HG02610 (cell line): Measurements from ENCODE around the gene STIM2.
"Not testable (repeated sequence)": the region's sequence is repeated elsewhere in the genome, so short reads cannot be mapped to it uniquely, and the experiment has no call there.

Source experiments
- ATAC-seq: cut with Tn5 transposase; IDR thresholded peaks from one replicate; pipeline ENCODE4 v1.9.1; 2021; ENCODE audit warnings: mild to moderate bottlenecking, moderate library complexity; ENCODE audit not compliant: unreplicated experiment

The STIM2 gene

GRCh38 chr4:27022963-27023362 is 162.3 kb downstream of the STIM2 start:
- no peak for ATAC-seq

GRCh38 chr4:27023366-27023765 is 162.7 kb downstream of the STIM2 start:
- no peak for ATAC-seq

- no peak for ATAC-seq
These were observed 164.2 kb downstream of the STIM2 start for GRCh38 chr4:27024805-27025204.

GRCh38 chr4:27027428-27027827 is 166.8 kb downstream of the STIM2 start:
- ATAC-seq = no peak

GRCh38 chr4:27035127-27035526 is 174.5 kb downstream of the STIM2 start:
- ATAC-seq = not testable (repeated sequence)

GRCh38 chr4:27040356-27040755 is 179.7 kb downstream of the STIM2 start:
- ATAC-seq = no peak

GRCh38 chr4:27042411-27042810 is 181.8 kb downstream of the STIM2 start:
- ATAC-seq = no peak

GRCh38 chr4:27043200-27043599 is 182.6 kb downstream of the STIM2 start:
- no peak for ATAC-seq

GRCh38 chr4:27046851-27047250 is 186.2 kb downstream of the STIM2 start:
- no peak for ATAC-seq

GRCh38 chr4:27048429-27049238 is 188.0 kb downstream of the STIM2 start:
- ATAC-seq = no peak

- no peak for ATAC-seq
These were observed 188.7 kb downstream of the STIM2 start for GRCh38 chr4:27049239-27049829.

GRCh38 chr4:27050731-27051130 is 190.1 kb downstream of the STIM2 start:
- ATAC-seq = no peak

GRCh38 chr4:27055221-27055760 is 194.7 kb downstream of the STIM2 start:
- no peak for ATAC-seq

GRCh38 chr4:27056281-27056680 is 195.6 kb downstream of the STIM2 start:
- no peak for ATAC-seq

- ATAC-seq = no peak
These were observed 196.4 kb downstream of the STIM2 start for GRCh38 chr4:27057053-27057452.

- no peak for ATAC-seq
These were observed 197.0 kb downstream of the STIM2 start for GRCh38 chr4:27057662-27058061.

- no peak for ATAC-seq
These were observed 198.3 kb downstream of the STIM2 start for GRCh38 chr4:27058819-27059406.

GRCh38 chr4:27059446-27059845 is 198.8 kb downstream of the STIM2 start:
- ATAC-seq = no peak

GRCh38 chr4:27062256-27062655 is 201.6 kb downstream of the STIM2 start:
- no peak for ATAC-seq

GRCh38 chr4:27066591-27066990 is 205.9 kb downstream of the STIM2 start:
- no peak for ATAC-seq

GRCh38 chr4:27068151-27068867 is 207.7 kb downstream of the STIM2 start:
- no peak for ATAC-seq
